ENCODE measurements around the gene NEK8.
"Not testable (repeated sequence)": the region's sequence is repeated elsewhere in the genome, so short reads cannot be mapped to it uniquely, and the experiment has no call there.

The NEK8 gene

DNA sequence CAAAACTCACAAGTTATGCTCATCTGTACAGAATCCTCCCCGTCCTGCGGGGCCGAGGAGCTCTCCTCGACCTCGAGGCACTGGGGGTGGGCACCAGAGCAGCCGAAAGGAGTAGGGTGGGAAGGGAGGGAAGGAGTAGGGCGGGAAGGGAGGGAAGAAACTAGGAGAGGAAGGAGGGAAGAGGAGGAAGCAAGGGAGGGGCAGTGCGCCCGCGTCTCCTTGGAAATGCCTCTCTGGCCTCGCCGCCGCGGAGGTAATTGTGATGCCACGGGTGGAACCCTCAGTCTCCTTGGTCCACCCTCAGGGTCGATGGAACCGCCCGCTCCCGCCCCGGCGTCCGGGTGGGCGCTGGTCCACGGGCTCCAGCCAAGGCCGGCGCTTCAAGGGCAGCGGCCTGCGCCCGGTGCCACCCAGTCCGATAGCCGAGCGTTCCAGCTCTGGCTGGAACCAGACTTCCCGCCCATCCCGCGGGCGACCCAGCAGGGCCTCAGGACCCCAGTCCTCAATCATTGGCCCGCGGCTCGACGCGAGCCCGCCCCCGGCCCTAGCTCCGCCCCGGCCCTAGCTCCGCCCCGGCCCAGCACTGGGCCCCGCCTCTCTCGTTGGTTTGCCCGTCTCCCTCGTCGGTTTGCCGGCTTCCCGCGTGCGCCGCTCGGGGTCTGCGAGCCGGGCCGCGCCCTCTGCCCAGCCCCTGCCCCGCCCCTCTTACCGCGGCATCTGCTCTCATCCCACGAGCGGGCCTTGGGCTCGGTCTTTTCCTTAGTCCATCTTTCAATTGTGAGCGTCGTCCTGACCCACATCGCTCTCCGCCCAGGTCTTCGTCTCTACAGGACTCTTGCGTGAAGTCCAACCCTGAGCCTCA is 17.5 kb upstream of the NEK8 start:
- DNase-seq, result peak; percentile 95

DNA sequence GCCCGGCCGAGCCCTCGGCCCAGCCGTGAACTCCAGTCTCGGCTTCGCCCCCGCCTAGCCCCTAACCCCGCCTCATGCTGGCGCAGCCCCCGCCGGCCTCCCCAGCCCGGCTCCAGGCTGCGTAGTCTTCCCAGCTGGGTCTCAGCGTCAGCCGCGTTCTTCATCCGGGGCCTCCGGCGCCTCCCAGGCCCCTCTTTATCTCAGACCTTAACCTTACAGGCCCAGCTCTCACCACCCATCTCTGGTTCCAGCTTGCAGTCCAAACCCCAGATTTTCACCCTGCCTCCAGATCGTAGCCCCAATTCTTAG is 16.9 kb upstream of the NEK8 start, which contains the start of gene PROCA1:
TSS of gene PROCA1 (minus strand) at position 166 of the 309 bp plus-strand sequence. CDS start 228 bp downstream, outside the sequence.
- peak; percentile 79 for DNase-seq

DNA sequence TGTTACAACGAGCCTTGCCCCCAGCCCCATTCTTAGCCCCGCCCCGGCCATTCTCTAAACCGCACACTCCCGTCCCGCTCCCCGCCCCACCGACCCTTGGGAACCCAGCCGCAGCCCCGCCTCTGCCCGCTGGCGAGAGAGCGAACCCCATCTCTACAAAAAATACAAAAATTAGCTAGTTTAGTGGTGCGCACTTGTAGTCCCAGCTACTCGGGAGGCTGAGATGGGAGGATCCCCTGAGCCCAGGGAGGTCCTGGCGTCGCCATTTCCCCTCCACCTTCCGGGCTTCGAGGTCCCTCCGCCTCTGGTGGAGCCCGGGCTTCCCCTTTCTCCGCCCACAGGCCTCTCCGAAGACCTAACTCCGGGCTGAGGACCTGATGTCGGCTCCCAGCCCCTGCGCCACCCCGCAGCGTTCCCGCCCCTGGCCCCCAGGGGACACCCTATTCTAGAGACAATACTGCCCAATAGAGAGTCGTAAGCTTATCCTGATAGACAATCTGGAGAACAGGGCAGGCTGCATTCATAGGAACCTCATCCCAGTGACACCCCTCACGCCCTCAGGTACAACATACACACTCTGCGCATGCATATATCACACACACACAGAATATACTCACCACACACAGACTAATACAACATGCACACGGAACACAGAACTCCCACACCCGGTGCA is 16.4 kb upstream of the NEK8 start:
- DNase-seq, result peak; percentile 93

DNA sequence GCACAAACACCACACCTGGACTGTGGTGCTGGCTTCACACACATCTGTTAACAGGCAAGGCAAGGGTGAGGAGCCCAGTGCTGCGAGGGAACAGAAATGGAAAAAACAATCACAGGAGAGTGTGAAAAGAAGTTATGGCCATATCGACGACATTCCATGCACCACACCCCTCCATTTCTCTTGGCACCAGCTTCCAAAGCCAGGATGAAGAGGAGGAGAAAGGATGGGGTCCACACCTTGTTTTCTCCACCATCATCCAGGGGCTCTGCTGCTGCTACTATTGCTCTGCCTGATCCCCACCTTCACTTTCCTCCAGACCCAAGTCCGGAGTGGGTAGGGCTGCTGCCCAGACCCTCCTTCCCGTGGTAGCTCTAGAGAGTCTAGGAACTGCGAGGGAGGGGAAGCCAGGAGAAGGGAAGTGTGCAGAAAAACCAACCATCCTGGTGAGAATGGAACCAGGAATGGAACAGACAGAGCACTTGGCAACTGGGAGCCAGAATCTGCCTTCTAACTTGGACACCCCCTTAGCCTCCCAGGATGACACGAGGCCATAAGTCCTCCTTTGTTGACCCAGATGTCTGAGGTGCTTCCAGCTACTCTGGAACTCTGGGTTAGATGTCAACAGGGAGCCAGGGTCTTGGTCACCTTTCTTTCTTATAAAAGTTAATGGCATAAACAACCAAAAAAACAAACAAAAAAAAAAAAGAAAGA is 15.7 kb upstream of the NEK8 start:
- DNase-seq, result no peak

DNA sequence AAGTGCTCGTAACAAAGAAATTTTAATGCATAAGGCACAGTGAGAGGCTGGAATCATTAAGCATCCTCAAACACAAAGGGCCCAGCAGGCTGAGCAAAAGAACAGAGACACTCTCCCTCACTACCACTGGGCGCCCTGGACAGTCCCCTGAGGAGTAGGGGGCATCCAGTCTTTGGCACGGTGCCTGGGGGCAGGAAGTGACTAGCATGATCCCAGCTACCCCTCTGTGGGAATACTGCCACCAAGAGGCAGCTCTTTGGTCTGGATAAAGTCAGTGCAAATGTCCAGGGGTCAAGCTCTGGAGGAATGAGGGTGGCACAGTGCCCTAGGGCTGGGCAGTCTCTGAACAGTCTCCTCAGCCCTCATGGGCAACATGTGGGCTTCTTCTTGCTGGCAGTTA is 14.3 kb upstream of the NEK8 start:
- DNase-seq, result no peak

DNA sequence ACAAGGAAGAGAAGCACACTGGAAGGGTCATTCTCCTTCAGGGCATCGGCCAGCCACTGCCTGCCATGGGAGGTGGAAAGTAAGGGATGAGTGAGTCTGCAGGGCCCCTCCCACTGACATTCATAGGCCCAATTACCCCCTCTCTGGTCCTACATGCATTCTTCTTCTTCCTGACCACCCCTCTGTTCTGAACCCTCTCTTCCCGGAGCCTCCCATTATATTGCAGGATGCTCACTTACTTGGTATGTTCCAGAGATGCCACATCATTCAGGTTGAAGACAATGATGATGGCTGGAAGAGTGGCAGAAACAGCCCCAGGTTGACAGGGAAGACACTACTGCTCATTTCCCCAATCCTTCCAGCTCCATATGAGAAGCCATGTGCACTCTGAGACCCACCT is 13.4 kb upstream of the NEK8 start:
- no peak for DNase-seq

DNA sequence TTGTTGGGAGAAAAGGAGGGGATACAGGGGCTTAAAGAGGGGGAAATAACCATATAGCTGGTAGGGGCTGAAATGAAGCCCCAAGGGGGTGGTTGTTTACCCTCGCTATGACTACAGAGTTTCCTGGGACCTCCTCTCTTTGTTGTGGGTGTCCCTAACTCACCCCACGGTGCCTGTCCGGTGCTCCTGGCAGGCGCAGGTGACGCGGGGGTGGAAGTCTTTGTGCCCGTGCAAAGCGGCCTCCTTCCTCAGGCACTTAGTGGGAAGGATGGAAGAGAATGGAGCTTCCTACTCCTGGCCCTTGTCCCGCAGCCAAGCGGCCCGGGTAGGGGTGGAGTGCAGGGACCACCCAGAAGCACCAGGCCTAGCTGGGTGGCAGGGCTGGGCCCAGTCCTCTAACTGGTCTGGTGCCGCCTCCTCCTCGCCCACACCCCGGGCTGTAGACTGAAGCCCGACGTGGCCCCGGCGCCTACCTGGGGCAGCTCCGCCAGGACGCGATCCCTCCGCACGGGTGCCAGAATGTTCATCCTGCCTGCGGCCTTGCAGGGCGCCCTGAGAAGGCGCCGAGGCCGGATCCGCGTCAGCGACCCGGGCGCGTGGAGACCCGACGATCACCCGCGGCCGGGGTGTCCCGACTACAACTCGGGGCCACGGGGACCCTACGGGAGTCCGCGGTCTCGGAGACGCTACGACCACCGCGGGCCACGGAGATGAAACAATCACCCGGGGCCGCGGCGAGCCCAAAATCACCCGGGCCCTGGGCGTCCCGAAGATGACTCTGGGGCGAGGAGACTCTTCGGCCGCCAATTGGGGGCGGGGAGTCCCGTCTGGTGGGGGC is 11.6 kb upstream of the NEK8 start:
- DNase-seq, result no peak

DNA sequence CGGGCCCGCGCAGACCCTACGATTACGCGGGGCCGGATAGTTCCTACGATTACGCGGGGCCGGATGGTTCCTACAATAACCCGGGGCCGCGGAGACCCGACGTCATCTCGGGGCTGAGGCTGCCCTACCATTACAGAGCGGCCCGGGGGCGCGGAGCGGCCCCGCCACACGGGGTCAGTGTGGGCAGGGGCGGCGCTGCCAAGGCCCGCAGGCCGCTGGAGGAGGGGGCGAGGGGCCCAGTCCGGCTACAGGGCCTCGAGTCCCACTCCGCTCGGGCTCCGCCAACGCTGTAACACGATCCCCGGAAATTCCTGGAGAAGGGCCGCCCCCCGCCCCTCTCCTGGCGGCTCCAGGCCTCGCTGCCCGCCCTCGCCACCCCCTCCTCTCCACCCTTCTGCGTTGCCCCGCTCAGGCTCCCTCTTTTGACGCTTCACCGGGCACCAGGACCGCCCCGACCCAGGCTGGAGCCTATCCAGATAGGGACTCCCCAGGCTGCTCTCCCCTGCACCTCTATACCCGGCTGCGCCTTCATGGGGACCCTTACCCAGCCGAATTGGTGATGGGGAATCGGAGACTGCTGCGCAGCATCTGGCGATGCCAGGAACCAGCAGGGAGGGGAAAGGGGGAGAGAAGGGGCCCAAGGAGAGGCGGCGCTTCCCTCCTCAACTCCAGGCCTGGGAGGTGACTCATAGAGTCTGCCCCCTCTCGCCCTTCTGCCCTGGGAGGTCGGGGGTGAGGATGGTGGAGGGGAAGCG is 10.8 kb upstream of the NEK8 start, which contains the start of gene RAB34:
TSS of gene RAB34 (minus strand) at position 291 of the 755 bp plus-strand sequence. CDS start 602 bp downstream, outside the sequence.
- DNase-seq, result peak; percentile 82

DNA sequence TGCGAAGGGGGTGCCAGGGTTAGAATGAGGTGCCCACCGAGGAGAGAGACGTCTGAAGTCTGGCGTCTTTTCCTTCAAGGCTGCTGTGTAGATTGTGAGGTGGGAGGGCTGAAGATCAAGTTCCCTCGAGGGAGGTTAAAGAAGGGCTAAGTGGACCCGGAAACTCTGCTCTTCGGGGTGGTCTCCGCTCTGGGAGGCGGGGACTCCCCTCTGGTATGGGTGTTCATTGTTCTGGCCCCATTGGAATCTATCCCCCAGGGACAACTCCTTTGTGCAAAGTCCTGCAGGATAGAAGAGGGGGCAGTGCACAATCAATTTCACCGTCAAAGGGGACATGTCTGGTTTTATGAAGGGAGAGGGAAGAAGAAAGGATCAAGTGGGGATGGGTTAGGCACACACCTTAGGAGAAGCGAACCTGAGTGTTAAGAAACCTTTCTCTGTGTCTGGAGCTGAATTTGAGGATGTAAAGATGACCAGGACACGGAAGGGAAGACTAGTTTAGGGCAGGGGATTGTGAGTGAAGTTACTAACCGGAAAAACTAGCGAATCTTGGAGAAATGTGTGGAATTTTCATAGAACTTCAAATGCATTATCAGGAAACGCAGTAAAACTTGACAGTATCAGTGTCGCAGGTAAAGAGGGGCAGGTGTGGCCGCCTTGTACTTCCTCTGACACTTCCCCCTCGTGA is 10.1 kb upstream of the NEK8 start:
- no peak for DNase-seq

DNA sequence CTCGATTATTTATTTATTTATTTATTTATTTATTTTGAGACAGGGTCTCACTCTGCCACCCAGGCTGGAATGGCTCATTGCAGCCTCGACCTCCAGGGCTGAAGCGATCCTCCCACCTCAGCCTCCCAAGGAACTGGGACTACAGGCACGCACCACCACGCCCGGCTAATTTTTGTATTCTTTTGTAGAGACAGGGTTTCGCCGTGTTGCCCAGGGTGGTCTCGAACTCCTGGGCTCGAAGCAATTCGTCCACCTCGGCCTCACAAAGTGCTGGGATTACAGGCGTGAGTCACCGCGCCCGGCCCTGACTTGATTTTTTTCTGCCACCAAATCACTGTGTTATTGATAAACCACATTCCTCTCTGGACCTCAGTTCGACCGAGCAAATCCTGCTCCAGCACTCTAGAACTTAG is 9.6 kb upstream of the NEK8 start:
- DNase-seq, result no peak

DNA sequence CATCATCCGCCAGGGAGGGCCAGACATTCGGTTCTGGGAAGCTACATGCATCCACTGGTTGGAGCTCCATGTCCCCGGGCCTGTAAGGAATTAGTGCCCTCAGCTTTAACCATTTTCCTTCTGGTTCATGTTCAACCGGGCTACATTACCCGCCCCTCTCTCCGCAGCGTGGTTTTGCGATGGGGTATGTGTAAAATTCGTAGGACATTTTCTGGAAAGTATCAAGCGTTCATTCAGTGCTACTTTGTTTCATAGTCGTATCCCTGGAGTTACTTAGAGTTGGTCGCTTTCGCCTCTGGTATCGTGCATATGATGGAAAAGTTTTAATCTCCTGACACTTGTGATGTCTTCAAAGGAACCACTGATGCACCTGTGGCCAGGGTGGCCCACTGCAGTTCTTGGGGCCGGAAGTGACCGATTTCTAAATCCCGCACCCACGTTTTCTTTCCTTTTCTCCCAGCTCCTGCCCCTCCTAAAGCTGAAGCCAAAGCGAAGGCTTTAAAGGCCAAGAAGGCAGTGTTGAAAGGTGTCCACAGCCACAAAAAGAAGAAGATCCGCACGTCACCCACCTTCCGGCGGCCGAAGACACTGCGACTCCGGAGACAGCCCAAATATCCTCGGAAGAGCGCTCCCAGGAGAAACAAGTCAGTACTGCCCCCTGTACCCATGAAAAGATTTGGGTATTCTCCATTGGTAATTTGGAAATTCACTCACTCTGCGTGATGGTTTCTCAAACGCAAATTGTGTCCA is 8.2 kb upstream of the NEK8 start:
- DNase-seq, result peak; percentile 57

DNA sequence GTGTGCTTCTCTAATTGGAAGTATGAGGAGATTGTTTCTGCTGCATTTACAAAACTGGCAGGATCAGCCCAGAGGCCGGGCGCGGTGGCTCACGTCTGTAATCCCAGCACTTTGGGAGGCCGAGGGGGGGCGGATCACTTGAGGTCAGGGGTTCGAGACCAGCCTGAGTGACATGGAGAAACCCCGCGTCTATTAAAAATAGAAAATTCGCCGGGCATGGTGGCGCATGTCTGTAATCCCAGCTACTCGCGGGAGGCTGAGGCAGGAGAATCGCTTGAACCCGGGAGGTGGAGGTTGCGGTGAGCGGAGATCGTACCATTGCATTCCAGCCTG is 7.6 kb upstream of the NEK8 start:
- not testable (repeated sequence) for DNase-seq

DNA sequence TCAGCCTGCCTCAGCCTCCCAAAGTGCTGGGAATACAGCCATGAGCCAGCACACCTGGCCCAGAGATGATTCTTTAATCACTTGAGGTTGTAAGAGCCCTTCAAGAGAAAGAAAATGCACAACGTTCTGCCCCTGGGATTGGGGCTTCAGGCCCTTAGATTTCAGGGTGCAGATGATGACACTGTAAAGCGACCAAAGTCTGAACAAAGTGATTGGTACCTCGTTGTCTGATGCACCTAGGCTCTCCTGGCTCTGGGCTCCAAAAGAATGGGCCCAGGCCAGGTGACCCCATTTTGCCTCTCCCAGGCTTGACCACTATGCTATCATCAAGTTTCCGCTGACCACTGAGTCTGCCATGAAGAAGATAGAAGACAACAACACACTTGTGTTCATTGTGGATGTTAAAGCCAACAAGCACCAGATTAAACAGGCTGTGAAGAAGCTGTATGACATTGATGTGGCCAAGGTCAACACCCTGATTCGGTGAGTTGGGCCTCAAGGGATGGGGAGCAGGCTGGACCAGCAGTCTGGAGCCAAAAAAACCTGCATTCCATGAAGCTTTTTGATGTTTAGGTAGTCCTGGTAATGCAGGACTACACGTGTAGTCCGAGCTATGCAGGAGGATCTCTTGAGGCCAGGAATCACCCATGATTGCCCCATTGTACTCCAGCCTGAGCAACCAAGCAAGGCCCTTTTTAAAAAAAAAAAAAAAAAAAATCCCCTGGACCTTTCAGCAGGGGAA is 6.0 kb upstream of the NEK8 start:
- DNase-seq, result no peak

DNA sequence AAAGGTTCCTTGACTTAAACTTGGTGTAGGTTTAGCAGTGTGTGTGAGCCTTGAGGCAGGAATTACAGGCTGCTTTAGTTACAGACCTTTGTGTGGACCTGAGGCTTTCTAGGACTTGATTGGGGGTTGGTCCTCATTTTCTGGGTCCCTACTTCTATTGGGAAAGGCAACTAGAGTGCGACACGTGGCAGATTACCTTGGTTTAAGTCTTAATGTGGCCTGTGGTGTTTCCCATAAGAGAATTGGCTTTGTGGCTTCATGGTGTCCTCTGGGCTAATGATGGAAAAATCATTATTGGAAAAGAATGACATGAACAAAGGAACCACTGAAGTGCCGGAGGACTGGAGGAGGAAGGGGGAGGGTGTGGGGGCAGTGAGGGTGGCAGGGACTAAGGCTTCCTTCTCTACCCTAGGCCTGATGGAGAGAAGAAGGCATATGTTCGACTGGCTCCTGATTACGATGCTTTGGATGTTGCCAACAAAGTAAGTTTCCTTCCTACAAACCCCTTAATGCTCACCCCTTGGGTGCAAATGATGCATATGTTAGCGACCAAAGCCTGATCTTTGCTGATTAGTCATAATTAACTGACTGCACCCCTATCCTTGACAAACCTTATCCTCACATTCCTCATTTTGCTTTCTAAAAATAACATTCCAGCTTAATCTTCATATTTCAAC is 5.3 kb upstream of the NEK8 start:
- DNase-seq, result no peak

DNA sequence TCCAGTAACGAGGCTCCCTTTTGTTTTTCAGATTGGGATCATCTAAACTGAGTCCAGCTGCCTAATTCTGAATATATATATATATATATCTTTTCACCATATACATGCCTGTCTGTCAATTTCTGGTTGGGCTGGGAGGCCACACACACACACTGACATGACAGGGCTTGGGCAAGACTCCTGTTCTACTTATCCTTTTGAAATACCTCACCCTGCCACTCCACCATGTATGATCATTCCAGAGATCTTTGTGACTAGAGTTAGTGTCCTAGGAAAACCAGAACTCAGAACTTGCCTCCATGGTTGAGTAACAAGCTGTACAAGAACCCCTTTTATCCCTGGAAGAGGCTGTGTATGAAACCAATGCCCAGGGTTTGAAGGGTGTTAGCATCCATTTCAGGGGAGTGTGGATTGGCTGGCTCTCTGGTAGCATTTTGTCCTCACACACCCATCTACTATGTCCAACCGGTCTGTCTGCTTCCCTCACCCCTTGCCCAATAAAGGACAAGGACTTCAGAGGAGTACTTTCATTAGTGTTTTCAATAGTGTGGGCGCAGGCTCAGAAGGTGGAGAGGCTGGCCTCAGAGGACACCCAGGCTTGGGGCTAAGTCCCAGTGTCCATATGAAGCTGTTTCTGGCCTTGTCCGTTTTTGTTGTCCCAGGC is 4.6 kb upstream of the NEK8 start:
- not testable (repeated sequence) for DNase-seq

DNA sequence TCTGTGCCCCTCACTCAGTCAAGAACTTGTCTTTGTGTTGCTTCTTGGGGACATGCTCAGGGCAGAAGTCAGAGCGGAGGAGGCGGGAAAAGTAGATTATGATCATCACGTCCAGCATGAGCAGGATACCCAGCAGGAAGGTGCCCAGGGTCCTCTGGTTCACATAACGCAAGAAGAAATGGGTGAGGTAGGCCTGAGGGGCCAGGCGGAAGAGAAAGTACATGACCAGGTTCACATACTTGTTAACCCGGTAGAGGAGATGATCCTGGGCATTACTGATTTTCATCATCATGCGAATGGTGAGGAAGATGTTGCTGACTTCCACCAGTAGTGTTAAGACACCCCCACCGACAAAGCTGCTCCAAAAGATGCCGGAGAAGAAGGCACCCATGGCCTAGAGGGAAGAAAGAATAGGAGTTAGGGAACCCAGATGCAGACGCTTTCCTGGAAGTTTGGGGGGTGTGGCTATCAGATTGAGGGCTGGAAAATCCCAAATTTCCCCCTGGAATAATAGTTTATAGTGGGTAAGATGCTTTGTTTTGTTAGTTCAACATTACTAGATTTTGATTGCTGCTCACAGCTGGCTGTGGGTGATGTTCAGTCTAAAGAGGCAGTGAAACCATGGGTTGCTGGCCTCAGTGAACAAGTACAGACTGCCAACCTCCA is 4.0 kb upstream of the NEK8 start:
- peak; percentile 42 for DNase-seq

DNA sequence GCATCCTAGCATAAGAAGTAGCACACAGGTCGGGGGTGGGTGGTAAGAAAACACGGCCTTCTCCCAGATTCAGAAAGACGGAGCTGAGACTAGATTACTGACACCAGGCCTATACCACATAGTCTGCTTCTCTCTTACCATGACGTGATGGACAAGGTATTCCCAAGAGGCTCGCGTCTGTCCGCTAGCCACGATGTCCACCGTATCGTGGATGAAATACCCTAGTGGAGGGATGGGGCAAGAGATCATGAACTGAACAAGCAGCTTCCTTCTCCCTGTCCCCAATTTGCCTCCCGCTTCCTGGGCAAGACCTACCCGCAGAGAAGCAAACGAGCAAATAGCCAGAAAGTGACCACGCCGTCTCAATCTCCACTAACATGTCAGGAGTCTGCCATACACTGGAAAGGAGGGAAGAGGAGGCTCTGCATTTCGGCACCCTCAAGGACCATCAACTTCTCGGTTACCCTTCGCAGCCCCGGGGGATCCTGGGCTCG is 3.4 kb upstream of the NEK8 start:
- peak; percentile 73 for DNase-seq

DNA sequence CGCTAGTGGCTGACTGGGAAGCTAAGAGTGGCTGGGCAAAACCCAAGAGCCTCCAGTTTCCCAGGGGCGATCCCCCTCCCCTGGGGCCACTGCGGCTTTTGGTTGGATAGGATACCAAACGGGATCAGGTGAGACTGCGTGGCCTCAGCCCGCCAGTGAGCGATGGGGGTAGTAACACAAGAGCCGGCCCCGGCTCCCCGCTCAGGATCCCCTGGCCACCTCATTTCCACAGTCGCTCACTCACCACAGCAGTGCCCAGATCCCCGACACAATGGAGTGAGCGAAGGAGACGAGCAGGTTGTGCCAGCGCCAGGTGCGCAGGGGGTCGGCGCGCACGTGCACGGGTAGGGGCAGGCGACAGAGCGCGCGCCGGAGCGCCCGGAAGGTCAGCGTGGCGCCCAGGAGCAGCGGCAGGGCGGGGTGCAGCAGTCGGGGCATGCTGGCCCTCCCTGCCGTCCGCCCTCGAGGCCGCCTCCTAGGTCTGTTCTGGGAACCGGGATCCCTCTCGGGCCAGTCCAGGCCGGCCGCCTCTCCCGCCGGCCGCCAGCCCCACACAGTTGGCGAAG is 2.8 kb upstream of the NEK8 start:
- peak; percentile 85 for DNase-seq

Measured in hematopoietic multipotent progenitor cell treated with erythropoietin and hydrocortisone succinate and interleukin-3 and kit ligand, for 4 days (in vitro differentiated cells).